Dermis blood vessel endothelial cell (primary cell): ENCODE measurements around the gene LMX1A. TPM values are rescaled to one million over a fixed set of nuclear protein-coding genes. Genes with fewer than 3 reads are reported as not detected.

ENCODE experiments used
- DNase-seq: peaks from one replicate; pipeline ENCODE4 v3.0.0; 2010
- total RNA-seq: library from RNA; depleted of rRNA; stranded (reverse); fragments of >200 nt; gene quantifications from 2 replicates; pipeline ENCODE4 v1.2.3, GENCODE V29; 2014

Gene LMX1A
- not detected in 2 replicates for total RNA-seq

GRCh38 chr1:165355977-165356811 is at the start of gene LMX1A:
Gene LMX1A, minus strand, starts transcription at chr1:165356715. Its CDS starts 1,156 bp downstream, at chr1:165355559.
- DNase-seq: no peak

- DNase-seq: peak; percentile 53
These were observed 47.4 kb upstream of the LMX1A start for GRCh38 chr1:165403835-165404482.

- no peak for DNase-seq
These were observed 46.1 kb upstream of the LMX1A start for GRCh38 chr1:165402517-165403111.

GRCh38 chr1:165397944-165398343 is 41.4 kb upstream of the LMX1A start:
- DNase-seq: peak; percentile 95

- no peak for DNase-seq
These were observed 39.4 kb upstream of the LMX1A start for GRCh38 chr1:165395901-165396300.

GRCh38 chr1:165395478-165395877 is 39.0 kb upstream of the LMX1A start:
- DNase-seq: no peak

- DNase-seq: peak; percentile 82
These were observed 36.4 kb upstream of the LMX1A start for GRCh38 chr1:165392634-165393571.

- DNase-seq: no peak
These were observed 33.1 kb upstream of the LMX1A start for GRCh38 chr1:165389609-165390008.

- no peak for DNase-seq
These were observed 31.4 kb upstream of the LMX1A start for GRCh38 chr1:165387961-165388360.

- DNase-seq: peak; percentile 34
These were observed 31.0 kb upstream of the LMX1A start for GRCh38 chr1:165387505-165387904.

- no peak for DNase-seq
These were observed 27.3 kb upstream of the LMX1A start for GRCh38 chr1:165383599-165384405.

- DNase-seq: no peak
These were observed 26.6 kb upstream of the LMX1A start for GRCh38 chr1:165383067-165383466.

- no peak for DNase-seq
These were observed 25.4 kb upstream of the LMX1A start for GRCh38 chr1:165381745-165382505.

GRCh38 chr1:165376811-165377311 is 20.3 kb upstream of the LMX1A start:
- no peak for DNase-seq

GRCh38 chr1:165376041-165376810 is 19.7 kb upstream of the LMX1A start:
- peak; percentile 86 for DNase-seq

GRCh38 chr1:165375623-165376022 is 19.1 kb upstream of the LMX1A start:
- peak; percentile 21 for DNase-seq

- DNase-seq: no peak
These were observed 15.2 kb upstream of the LMX1A start for GRCh38 chr1:165371588-165372225.

- DNase-seq: peak; percentile 76
These were observed 12.8 kb upstream of the LMX1A start for GRCh38 chr1:165369255-165369848.
